Esophagus squamous epithelium (tissue), 4 donors: Measurements from ENCODE around the gene GSTO2.

ENCODE experiments used
- CTCF ChIP-seq, 6 experiments: fragments of 450-650 bp in 4 of 6; fragments of 200-600 bp in 2 of 6; sonication (generic) in 2 of 6; IDR thresholded peaks; one replicate each; pipeline ENCODE4 v1.5.1; 2016 to 2019; ENCODE audit warnings: antibody characterized with exemption in 6 of 6, mild to moderate bottlenecking in 4 of 6, moderate library complexity in 4 of 6
- POLR2A ChIP-seq, 4 donors: fragments of 450-650 bp; IDR thresholded peaks; one replicate each; pipeline ENCODE4 v1.6.1; 2017; ENCODE audit warnings: antibody characterized with exemption in 4 of 4, mild to moderate bottlenecking in 4 of 4, moderate library complexity in 3 of 4

GRCh38 chr10:104281694-104282093 is 12.7 kb downstream of the GSTO2 start:
- TF ChIP-seq POLR2A (IDR thresholded peaks at IDR 0.05) (no peak), CTCF (IDR thresholded peaks at IDR 0.05) (no peak)
